A673 (cell line): ENCODE data around the gene ACER1. TPM values are rescaled to one million over a fixed set of nuclear protein-coding genes. Genes with fewer than 3 reads are reported as not detected.
"Not testable (repeated sequence)": the region's sequence is repeated elsewhere in the genome, so short reads cannot be mapped to it uniquely, and the experiment has no call there.

ENCODE experiments used
- BruUV-seq: library from RNA; stranded (reverse); fragments of 400-500 nt; replicated peaks from 2 replicates; lab custom pipeline; 2021; lab: Mats Ljungman, UMichigan
- CTCF ChIA-PET: fragments of 300-600 bp; sonication (Branson Sonifier 250); formaldehyde crosslinking; loops from one replicate; lab custom pipeline; 2022; ENCODE audit warnings: antibody characterized with exemption; lab: Charles Lee
- POLR2A ChIA-PET: fragments of 300-600 bp; sonication (Branson Sonifier 250); formaldehyde crosslinking; loops from one replicate; lab custom pipeline; 2022; ENCODE audit warnings: antibody characterized with exemption; ENCODE audit not compliant: low non-redundant PET; lab: Charles Lee
- DNase-seq: peaks from one replicate; pipeline ENCODE4 v3.0.0-alpha.2; 2015; ENCODE audit warnings: low spot score
- H3K27ac ChIP-seq: fragments of 200-600 bp; sonication (generic); 2 replicates; pipeline ENCODE4 v1.5.1; 2016; ENCODE audit warnings: mixed run types, low read depth, mild to moderate bottlenecking, mixed read lengths, antibody characterized with exemption, low read length; ENCODE audit not compliant: poor library complexity, severe bottlenecking
- H3K27me3 ChIP-seq: fragments of 200-600 bp; sonication (generic); replicated peaks from 2 replicates; pipeline ENCODE4 v1.6.1; 2017; ENCODE audit warnings: mixed run types, low read depth, mild to moderate bottlenecking, mixed read lengths, antibody characterized with exemption, low read length; ENCODE audit not compliant: insufficient read depth, poor library complexity
- H3K36me3 ChIP-seq: fragments of 200-600 bp; sonication (generic); 2 replicates; pipeline ENCODE4 v1.6.1; 2016; ENCODE audit warnings: mixed run types, mild to moderate bottlenecking, mixed read lengths, antibody characterized with exemption, low read length; ENCODE audit not compliant: insufficient read depth, poor library complexity, severe bottlenecking
- H3K4me1 ChIP-seq: fragments of 200-600 bp; sonication (generic); 2 replicates; pipeline ENCODE4 v1.6.1; 2017; ENCODE audit warnings: mixed run types, mild to moderate bottlenecking, mixed read lengths, antibody characterized with exemption, low read length; ENCODE audit not compliant: insufficient read depth, poor library complexity, severe bottlenecking
- H3K4me3 ChIP-seq: fragments of 200-600 bp; sonication (generic); 2 replicates; pipeline ENCODE4 v1.5.1; 2016; ENCODE audit warnings: low read depth, mixed run types, mild to moderate bottlenecking, mixed read lengths, low read length; ENCODE audit not compliant: poor library complexity, severe bottlenecking
- H3K9me3 ChIP-seq: fragments of 200-600 bp; sonication (generic); 2 replicates; pipeline ENCODE4 v1.6.1; 2016; ENCODE audit warnings: mixed run types, low read depth, mild to moderate bottlenecking, mixed read lengths, antibody characterized with exemption, low read length; ENCODE audit not compliant: poor library complexity, severe bottlenecking
- EZH2 ChIP-seq: fragments of 200-600 bp; sonication (generic); IDR thresholded peaks from 2 replicates; pipeline ENCODE4 v1.6.1; 2017; ENCODE audit warnings: borderline replicate concordance, low read depth, mild to moderate bottlenecking, mixed read lengths, antibody characterized with exemption, low read length; ENCODE audit not compliant: poor library complexity, severe bottlenecking
- intact Hi-C: fragments of 100-400 bp; cut with micrococcal nuclease; formaldehyde crosslinking; loops from one replicate; pipeline ENCODE4 v1.10.0; 2022; ENCODE audit not compliant: unreplicated experiment
- total RNA-seq: library from RNA; stranded (reverse); gene quantifications from 2 replicates; pipeline ENCODE4 v1.2.3, GENCODE V29; 2021
- TF ChIP-seq, protein P1 (sequence below): fragments of 300-800, 200-600 bp; sonication (generic); conservative IDR thresholded peaks from 2 replicates; pipeline ENCODE4 v1.5.1; 2017; ENCODE audit warnings: low read depth, mild to moderate bottlenecking, antibody characterized with exemption, low read length, moderate library complexity, mixed read lengths

Gene ACER1
- total RNA-seq, 1 experiment from 2014 or later = not detected

DNA sequence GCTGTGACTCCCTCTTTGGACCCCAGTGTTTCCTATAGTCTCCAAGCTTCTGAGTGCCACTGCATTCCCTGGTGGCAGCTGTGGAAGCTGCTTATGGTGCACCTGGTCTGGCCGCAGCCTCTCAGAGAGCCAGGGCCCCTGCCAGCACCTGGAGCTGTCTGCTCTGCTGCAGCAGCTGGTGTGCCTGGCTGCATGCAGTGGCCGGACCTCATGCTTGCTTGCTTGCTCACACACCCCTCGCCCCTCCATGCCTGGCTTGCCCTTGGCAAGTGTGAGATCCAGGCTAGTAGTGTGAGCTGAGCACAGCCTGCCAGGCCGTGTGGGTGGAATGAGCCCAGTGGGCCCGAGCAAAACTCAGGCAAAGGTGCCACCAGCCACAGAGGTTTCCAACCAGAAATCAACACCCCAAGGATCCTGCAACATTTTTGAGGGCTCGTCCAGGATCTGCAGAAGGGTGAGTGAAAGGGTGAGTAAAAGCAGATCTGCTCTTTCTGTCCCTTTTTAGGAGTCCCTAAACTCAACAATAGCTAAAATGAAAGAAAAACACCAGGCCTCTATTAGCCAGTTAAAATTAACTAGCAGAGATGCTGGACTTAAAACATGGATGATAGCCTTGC, 46.0 kb downstream of the ACER1 start:
- Histone ChIP-seq H3K4me1 (no peaks in the 10 kb centered on the region), H3K4me3 (no peak overlapping the region), H3K9me3 (peaks cover 48% of the 10 kb centered on the region), H3K27ac (no peak overlapping the region), H3K36me3 (no peaks in the 10 kb centered on the region), H3K27me3 (no peaks in the 10 kb centered on the region)
- no TSS peak for BruUV-seq
- CTCF ChIA-PET = no interaction called here
- no peak for DNase-seq
- intact Hi-C loops = no loop called here
- no peak for TF ChIP-seq EZH2
- TF ChIP-seq, protein P1, sequence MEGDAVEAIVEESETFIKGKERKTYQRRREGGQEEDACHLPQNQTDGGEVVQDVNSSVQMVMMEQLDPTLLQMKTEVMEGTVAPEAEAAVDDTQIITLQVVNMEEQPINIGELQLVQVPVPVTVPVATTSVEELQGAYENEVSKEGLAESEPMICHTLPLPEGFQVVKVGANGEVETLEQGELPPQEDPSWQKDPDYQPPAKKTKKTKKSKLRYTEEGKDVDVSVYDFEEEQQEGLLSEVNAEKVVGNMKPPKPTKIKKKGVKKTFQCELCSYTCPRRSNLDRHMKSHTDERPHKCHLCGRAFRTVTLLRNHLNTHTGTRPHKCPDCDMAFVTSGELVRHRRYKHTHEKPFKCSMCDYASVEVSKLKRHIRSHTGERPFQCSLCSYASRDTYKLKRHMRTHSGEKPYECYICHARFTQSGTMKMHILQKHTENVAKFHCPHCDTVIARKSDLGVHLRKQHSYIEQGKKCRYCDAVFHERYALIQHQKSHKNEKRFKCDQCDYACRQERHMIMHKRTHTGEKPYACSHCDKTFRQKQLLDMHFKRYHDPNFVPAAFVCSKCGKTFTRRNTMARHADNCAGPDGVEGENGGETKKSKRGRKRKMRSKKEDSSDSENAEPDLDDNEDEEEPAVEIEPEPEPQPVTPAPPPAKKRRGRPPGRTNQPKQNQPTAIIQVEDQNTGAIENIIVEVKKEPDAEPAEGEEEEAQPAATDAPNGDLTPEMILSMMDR = no peak
- POLR2A ChIA-PET = interaction anchor here (0.6 kb wide), 2 partner anchors 54 to 514 kb away, joined by 3 to 9 read pairs; no protein-coding TSS in a partner anchor

DNA sequence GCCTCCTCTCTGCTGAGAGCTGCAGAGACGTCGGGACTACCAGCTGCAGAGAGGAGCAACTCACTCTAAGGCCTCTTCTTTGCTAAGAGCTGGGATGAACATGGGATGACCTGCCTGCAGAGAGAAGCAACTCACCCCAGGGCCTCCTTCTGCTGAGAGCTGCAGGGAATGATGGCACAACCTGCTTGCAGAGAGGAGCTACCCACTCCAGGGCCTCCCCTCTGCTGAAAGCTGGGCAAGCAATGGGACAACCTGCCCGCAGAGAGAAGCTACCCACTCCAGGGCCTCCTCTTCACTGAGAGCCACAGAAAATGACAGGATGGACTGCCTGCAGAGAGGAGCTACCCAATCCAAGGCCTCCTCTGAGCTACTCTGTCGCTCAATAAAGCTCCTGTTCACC, 46.7 kb downstream of the ACER1 start:
- no TSS peak for BruUV-seq
- POLR2A ChIA-PET = interaction anchor here (0.6 kb wide), 2 partner anchors 54 to 515 kb away, joined by 3 to 9 read pairs; no protein-coding TSS in a partner anchor
- CTCF ChIA-PET = no interaction called here

DNA sequence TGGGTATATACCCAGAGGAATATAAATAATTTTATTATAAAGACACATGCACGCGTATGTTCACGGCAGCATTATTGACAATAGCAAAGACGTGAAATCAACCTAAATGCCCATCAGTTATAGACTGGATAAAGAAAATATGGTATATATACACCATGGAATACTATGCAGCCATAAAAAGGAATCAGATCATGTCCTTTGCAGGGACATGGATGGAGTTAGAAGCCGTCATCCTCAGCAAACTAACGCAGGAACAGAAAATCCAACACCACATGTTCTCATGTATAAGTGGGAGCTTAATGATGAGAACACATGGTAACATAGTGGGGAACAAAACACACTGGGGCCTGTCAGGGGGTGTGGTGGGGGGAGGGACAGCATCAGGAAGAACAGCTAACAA, 51.0 kb downstream of the ACER1 start:
- BruUV-seq, intact Hi-C loops, POLR2A ChIA-PET, H3K27me3 ChIP-seq, H3K4me3 ChIP-seq, H3K27ac ChIP-seq, CTCF ChIA-PET, DNase-seq, H3K36me3 ChIP-seq: not testable (repeated sequence)
- peaks cover 12% of the 10 kb centered on the region for H3K4me1 ChIP-seq
- H3K9me3 ChIP-seq = peaks cover 14% of the 10 kb centered on the region

More for the DNA sequence above, 46.7 kb downstream of the ACER1 start:
- Histone ChIP-seq H3K36me3 (no peaks in the 10 kb centered on the region), H3K27me3 (no peaks in the 10 kb centered on the region), H3K4me1 (no peaks in the 10 kb centered on the region), H3K9me3 (peaks cover 41% of the 10 kb centered on the region), H3K4me3 (no peak overlapping the region), H3K27ac (no peak overlapping the region)
- intact Hi-C loops = no loop called here
- TF ChIP-seq EZH2 = no peak
- TF ChIP-seq, protein P1 = no peak
- no peak for DNase-seq
